Activated naive CD4-positive, alpha-beta T cell (primary cell): ENCODE data around the gene KCNJ1.

Experiments
- DNase-seq, 4 experiments: peaks; one replicate each; lab custom pipeline; 2025; lab: John Stamatoyannopoulos, UW

KCNJ1 gene

DNA sequence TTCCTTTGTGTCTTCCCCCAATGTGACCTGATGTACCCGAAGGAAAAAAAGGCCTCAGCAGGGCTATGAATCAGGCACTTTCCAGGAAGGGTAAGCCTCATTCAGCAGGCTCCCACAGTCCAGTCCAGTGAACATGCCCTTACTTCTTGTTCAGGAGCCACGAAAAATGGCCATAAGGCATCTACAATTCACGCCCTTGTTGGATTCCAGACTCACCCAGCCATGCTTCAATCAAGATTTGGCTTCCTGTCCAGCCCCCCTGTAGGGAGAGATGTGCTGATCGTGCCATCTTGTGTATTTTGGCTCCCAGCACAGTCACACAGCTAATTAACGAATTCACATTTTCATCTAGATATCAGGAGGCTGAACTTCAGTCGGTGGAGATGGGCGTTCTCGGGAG is 14.1 kb upstream of the KCNJ1 start:
- no peak for DNase-seq

DNA sequence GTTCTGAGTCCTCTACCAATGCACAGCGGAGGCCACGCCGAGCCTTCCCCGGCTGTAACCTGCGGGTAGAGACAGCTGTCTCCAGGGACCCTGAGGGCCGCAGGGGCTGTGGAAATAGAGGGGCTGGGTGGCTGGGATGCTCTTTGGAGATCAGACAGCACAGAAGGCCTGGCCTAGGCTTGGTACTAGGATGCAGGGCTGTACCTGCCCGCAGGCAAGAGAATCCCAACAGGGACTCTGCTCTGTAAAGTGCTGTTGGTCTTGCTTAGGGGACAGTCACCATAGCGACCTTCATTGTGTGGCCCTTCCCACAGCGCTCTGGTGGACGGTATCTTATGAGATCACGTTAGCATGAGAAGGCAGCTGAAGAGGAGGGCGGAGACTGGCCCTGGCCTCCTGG is 12.7 kb upstream of the KCNJ1 start:
- no peak for DNase-seq

DNA sequence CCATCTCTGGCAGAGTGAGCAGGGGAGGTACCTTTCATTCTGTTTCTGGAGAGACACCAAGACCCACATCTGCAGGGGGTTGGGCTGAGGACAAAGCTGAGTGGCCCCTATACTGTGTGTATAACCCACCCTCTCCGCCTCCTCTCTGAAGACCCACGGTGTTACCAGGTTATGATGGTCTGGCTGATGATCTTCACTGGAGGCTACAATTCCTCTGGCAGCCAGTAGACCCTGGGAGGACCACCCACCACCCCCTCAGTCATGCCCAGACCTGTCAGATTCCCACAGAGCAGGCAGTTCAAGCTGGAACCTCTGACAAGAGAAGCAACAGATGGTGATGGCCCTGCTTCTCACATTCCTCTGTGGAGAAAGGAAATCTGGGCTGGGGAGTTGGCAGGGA is 11.4 kb upstream of the KCNJ1 start:
- DNase-seq = no peak

DNA sequence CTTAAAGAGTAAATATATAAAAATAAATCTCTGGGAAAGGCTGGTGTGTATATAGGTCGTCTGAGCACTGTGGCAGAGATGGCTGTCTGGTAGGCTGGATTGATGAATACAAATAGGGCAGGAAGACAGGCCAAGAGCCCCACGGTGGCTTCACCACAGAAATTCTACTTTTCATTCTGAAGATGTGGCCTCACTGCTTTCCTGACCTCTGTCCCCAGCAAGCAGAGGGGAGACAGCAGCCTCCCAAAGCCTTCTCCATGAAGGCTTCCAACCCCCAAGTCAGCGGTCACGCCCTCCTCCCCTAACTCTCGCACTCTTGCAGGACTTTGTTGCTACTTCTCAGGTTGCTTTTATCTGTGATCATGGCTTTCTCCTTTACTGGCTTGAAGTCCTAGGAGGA is 10.6 kb upstream of the KCNJ1 start:
- no peak for DNase-seq

DNA sequence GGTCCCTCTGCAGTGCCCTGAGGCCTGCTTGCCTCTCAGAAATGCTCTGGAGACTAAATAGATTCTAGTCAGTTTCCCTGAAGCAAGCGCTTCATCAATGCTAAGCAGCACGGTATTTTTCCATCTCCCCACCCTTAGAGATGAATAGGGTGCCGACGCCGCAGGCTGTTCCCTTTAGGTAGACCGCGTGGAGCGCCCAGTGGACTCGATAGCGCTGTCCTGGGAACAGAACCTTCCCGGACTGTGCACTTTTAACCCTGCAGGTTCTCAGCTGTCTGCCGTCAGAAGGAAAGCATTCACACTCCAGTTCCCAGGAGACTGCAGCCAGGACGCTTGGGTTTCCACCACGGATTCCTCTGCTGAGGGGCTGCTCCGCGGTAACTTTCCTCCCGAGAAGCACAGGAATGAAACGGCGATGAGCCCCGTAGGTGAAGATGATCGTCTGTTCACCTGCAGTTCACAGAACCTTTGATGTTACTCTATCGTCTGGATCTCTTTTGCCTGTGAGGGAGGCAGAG is 9.1 kb upstream of the KCNJ1 start:
- no peak for DNase-seq

DNA sequence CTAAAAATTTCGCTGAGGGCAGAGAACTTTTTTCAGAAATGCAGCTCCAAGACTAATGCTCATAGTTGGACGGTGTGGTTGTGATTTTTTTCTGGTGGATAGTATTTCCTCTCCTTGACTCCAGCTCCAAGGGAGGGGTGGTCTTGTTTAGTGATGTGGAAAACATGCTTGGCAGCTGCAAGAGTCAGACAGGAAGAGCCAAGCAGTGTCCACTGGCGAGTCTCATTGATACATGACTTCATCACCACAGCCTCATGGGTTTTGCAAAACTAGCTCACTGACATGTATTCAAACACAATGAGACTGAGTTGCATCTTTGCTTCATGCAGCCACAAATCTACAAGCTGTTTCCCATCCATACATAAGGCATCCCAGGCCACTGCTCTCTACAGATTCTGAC is 7.3 kb upstream of the KCNJ1 start:
- no peak for DNase-seq

DNA sequence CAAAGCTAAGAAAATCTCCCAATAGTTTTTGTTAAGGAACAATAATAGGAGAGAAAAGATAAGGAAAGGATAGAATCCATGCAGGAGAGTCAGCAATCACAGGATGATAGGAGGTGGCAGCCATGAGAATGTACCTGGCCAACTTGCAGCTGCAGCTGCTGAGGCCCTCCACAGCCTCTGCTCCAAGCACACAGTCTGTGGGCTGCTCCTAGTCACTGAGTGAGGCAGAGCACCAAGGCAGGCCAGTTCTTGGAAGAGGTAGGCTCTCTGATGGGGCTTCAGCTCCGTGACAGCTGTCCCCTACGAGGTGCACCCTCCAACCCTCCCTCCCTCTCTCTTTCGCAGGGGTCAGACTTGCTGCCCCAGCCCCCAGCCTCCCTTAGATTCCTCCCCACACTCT is 5.5 kb upstream of the KCNJ1 start:
- no peak for DNase-seq

DNA sequence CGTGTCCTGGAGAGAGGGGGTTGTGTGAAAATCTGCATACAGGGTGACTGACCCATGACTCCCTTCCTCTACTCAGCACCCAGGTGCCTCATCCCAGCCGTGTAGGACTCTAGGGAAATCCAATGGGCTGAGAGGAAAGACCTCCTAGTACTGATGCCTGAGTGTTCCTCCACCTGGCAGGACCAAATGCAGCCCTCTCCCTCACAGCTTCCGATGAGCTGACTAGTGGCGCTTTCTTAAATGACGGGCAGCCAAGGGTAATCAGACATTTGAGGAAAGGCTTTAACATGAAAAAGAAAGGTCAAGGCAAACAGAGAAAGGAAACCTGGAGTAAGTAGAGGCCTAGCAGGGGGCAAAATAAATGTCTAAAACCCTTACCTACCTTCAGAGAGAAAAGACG is 5.0 kb upstream of the KCNJ1 start:
- no peak for DNase-seq

DNA sequence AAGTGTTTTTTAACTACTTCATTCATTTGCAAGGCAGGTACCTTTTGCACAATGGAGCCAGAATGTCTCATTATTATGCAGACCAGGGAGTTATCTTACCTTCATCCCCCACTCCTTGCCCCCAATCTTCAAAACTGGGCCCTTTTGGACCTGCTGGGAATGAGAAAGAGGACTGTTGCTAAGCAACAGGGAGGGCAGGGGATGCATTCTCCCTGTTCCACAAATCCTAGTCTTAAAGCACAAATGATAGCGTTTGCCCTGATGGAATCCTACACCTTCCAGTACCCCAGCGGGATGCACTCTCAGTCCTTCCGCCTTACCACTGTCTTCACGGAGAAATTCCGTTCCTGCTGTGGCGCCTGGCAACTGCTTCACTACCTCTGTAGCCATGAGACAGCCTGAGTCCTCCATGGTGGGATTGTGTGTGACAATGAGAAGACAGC is 4.1 kb upstream of the KCNJ1 start:
- no peak for DNase-seq

DNA sequence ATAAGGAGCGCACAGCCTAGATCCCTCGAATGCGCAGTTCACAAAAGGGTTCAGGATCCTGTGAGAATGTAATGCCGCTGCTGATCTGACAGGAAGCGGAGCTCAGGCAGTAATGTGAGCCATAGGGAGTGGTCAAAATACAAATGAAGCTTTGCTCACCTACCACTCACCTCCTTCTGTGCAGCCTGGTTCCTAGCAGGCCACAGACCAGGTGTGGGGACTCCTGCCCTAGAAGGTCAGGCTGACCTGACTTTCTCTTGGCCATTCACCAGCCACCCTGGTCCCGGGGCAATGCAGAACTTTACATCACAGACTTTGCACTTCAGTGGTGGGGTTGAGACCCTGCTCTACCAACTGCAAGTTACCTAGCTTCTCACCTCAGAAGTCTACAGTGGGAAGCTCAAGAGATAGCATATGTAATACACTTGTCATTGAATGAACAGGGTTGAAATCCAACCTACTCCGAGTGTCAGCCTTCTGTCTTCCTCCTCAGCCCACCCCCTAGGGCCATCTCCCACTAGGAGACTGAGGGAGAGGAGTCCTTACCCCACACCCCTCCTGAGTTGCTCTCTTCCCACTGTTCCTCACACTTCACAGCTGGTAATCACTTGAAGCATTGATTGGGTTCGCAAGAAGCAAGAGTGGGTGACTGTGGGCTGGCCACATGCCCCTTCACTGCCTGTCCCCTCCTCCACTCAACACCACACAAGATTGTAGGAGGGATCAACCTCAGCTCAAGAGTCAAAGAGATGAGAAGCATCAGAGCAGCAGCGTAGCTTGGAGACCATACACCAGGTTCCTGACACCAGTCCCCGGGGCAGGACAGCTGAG is 2.0 kb upstream of the KCNJ1 start:
- DNase-seq = no peak

DNA sequence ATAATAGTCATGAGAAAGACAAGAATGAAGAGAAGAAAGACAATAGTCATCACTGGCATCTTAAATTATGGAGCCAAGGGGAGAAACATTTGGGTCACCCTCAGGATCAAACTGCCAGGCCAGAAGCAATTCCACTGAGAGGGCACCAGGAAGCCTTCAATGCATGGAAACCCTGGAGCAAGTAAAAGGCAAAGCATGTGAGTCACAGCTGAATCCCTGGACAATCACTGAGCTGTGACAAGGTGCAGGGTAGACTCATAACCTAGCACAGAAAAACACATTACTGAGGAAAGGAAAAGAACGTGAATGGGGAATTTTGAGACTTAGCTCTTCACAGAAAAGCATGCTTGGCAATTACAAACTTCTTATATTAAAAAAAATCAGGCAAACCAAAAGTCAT is 1.6 kb downstream of the KCNJ1 start:
- no peak for DNase-seq

DNA sequence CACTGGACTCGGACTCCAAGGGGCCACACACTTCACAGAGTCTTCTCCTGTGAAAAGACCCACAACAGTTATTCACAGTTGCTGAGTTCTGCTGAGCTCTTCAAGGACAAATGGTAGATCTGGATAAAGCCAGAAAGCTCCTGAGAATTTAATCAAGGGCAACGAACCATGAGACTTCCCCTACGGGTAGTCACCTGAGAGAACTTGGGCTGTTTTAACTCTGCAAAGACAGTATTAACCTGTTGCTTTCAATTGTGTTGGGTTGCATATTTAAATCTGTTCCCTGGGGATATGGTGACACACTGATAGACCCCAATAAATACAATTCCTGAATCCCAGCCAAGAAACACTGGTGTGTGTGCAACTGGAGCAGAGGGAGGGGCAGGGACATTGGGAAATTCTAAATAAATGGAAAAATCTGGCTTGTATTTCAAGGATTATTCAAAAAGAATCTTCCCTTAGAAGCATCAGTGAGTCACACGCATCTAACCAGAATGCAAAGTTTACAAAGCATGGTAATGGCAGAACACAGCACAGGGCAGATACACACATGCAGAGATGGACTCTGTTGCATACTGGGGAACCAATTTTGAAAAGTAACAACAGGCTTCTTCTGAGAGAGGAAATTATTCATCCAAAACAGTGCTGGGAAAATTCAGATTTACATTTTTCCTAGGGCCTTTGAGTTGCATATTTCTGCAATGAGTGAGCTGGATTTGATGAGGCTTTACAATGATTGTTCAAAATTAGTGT is 4.0 kb downstream of the KCNJ1 start:
- DNase-seq = no peak

DNA sequence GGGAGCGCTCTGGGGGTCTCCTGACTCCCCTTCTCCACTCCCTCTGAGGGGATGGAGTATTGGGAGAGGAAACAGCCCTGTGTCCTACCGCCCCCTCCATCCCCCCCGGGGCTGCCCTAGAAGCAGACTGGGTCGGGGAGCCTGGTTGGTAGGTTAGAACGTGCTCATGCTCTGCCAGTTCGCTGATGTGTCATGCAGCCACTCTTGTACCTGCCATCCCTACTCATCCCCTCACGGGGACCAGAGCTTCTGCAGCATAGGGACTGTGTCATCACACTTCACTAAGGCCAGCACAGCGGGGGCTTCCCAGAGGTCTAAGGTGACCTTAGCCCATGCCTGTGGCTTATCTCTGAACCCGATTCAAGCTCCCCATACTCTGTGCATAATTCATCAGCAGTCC is 4.7 kb downstream of the KCNJ1 start:
- DNase-seq = no peak

DNA sequence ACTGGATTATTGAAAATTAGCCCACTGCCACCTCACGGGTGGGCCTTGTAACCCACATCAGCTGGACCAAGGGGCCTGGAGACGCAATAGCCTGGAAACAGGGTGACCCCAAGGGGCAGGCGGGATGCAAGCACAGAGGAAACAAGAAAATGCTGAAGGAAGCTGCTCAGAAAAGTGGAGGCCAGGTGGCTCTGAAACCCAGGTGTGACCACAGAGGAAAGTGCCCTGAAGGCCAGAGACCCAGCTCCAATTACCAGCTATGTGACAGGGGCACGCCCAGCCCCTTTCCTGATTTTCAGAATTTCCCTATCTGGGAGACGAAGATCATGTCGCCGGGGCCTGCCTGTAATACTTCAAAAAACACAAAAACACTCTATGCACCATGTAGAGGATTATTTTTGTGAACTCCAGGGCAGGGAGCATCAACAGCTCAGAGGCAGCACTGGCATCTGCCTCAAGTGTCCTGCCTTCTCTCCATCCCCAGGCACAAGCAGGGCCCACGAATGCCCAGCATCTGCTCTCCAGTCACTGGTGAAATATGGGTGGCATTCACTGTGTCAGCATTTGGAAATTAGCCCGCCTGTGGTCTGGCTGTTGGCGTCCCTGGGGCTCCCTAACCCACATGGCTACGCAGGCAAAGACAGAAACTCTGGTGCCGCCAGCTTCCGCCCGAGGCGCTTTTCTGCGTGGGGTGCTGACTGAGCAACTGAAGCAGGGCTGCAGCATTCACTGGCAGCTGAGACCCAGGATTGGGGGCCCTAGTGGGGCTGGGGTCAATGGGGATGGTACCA is 6.3 kb downstream of the KCNJ1 start:
- DNase-seq = no peak

DNA sequence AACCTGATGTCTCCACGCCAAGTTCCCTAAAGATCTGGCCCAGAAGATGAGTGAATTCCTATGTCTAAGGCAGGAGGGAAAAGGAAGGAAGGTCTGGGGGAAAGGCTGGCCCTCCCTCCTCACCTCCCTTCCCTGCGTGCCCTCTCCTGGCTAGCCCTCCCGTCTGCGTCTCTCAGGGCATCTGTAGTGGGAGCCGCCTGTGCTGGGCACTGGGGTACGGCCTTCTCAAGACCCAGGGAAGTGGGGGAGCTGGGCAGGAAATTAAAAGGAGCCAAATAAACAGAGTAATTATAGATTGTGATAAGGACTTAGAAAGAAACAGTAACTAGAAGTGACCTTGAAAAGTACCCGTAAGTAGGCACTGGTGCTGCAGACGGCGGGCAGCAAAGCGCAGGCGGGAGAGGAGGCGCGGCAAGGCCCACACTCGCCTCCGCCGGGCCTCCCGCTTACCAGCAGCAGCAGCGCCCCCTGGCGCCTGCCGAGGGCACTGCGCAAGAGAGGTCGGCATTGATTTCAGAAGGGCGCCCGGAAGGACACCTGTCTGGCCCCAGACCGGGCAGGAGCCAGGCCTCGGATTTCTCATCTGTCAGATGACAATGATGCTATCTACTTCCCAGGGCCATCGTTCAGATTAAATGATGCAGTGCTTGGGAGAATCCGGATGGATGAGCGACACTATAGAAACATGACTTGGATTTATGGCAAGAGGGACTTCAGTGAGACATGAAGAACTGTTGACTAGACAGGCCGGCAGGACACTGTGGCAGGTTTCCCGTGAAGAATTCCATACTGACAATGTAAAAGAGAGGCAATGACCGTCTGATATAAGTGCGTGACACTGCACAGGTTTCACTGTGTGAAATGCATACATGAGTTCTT is 7.3 kb downstream of the KCNJ1 start:
- DNase-seq = peak; percentile 48 to 67 (median 56)

DNA sequence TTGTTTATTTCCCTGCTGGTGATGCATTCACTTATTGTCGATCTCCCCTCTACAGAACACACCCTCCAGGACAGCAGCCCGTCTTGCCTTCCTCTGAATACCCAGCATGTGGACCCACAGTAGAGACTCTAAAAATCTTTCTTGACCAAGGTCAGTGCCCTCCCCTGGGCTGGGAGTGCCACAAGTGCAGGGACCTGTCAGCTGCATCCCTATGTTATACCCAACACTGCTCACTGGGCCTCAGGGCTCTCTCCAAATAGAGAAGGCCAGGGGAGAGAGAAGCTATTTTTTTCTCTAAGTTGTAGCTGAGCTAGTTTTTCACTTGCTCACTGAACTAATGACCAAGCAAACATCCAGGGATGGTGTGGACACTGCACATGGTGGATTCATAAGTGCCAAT is 9.8 kb downstream of the KCNJ1 start:
- no peak for DNase-seq

DNA sequence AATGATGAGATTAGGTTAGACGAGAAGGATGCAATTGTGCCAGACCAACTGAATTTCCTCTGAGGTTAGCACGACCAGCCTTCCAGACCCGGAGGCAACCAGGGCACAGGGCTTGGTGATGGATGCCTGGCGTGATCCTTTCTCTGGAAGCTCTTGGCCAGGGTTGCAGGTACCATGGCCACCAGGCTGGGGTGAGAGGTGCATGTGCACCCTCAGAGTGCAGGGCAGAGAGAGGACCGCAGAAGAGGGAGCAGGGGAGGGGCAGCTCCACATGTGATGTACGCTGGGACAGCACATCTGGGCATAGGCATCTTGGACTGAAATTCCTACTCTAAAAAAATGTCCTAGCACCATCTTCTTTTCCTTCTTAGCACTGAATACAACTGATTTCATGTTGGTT is 10.9 kb downstream of the KCNJ1 start:
- no peak for DNase-seq

DNA sequence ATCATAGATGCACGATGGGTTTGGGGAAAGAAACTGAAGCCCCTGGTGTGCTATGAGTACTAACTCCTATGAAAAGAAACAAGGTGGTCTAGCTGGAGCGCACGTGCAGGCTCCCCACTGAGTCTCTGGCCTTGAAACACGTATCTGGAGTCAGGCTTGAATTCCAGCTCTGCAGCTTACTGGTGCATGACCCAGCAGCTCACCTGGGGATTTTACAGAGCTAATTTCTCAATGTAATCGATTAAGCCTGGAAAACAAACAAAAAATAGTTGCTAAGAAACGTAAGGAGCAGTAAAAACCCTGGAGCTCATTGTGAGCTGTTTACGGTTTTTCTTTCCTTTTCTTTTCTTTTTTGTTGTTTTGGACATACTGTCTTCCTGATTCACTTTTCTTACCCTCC is 12.3 kb downstream of the KCNJ1 start:
- no peak for DNase-seq

DNA sequence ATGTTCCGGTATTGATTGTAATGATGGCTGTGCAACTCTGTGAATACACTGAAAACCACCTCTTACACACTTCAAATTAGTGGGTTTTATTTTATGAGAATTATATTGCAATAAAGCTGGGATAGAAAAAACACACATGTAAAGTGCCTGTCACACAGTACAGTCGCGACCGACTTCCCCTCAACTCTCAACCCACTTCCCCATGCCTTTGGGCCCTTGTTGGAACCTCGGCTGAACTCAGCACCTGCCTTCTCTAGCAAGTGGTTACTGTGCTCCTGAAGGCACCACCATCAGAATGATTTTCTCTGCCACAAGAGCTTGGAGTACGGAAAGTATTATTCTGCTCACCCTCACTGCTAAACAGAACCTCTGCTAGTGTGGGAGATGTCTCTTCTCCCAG is 13.5 kb downstream of the KCNJ1 start:
- DNase-seq = no peak

DNA sequence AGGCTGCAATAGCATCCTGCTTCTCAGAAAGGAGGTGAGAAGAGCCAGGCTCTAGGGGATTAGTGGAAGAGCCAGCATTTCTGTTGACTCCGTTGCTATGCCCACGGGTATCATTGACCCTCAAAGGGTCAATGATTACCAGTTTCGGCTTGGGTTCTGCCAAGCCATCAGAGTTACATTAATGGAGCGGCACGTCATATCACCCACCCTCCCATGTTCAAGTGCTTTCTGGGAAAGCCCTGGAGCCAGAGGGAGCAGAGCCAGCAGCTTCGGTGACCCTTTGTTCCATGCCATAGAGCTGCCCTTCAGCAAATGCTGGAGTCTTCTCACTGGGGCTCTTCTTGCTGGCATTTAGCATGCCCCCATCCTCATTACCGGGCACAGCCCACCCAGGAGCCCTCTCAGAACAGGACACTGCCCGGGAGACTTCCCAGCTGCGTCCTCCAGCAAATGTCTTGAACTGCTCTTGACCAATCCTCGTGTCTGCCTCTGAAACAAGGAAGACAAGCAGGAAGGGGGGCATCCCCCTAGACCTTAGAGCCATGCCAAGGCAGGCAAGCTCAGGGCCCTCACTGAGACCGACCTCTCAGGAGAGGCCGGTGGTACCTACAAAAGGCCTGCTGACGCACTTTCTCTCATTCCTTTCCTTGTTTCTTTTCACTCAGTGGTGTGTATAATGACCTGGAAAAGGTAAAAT is 14.6 kb downstream of the KCNJ1 start:
- no peak for DNase-seq
